ENCODE data around the gene IPMK. TPM values are rescaled to one million over a fixed set of nuclear protein-coding genes. Genes with fewer than 3 reads are reported as not detected.

Gene IPMK
- total RNA-seq, 1 experiment from 2014 or later = 7.2 TPM

DNA sequence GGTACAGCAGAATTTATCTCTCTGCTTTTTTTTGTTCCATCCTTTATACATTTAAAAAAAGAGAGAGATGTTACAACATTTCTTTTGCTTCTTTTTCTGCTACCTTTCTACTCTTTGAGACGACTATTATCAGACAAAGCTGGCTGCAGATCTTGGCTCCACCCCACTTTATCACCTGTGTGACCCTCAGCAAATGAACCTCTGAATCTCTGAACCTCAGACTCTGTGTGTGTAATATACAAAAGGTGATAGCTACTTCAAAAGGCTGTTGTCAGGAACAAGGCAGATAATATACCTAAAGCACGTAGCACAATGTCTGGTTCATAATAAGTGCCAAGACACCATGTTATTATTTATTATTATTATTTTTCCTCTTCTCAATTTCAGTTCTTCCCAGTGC is 34.6 kb upstream of the IPMK start:
- no peak overlapping the region for H3K27ac ChIP-seq (ENCODE audit: insufficient read length, low read depth, low read length)
- no CpG with 5 or more reads among the region's 2 CpGs for WGBS (ENCODE audit: extremely low coverage, insufficient read length, low lambda C conversion rate)
- no peak overlapping the region for H3K4me2 ChIP-seq (ENCODE audit: insufficient read depth, insufficient read length, low read length)
- no peaks in the 10 kb centered on the region for H3K9me3 Mint-ChIP-seq
- DNase-seq = no peak
- no peaks in the 10 kb centered on the region for H3K79me1 ChIP-seq (ENCODE audit: insufficient read depth, low read depth, low read length, poor library complexity, severe bottlenecking)
- H3K4ac ChIP-seq (ENCODE audit: low read depth, low read length) = no peak overlapping the region
- no peak overlapping the region for H3K23ac ChIP-seq (ENCODE audit: insufficient read length, low read depth, low read length)
- no peak overlapping the region for H3K27ac Mint-ChIP-seq
- H2BK20ac ChIP-seq (ENCODE audit: low read depth, low read length, poor library complexity, severe bottlenecking) = no peak overlapping the region
- H3K27me3 ChIP-seq (ENCODE audit: insufficient read depth, low read length) = no peaks in the 10 kb centered on the region
- no peak overlapping the region for H3K4me3 Mint-ChIP-seq
- H2BK5ac ChIP-seq (ENCODE audit: insufficient read length, low read length) = no peak overlapping the region
- H3K18ac ChIP-seq (ENCODE audit: insufficient read length, low read depth, low read length) = no peak overlapping the region
- no peak overlapping the region for H3K14ac ChIP-seq (ENCODE audit: insufficient read depth, low read length)
- no peak overlapping the region for H2BK15ac ChIP-seq (ENCODE audit: low read depth, low read length)
- no peaks in the 10 kb centered on the region for H3K9me3 ChIP-seq (ENCODE audit: control insufficient read depth, low read depth, low read length)
- peaks cover 5 to 6% of the 10 kb centered on the region in 2 experiments; a peak in 3 of 4 replicates for H3K4me1 Mint-ChIP-seq
- H3K4me1 ChIP-seq (ENCODE audit: insufficient read depth, low read length) = no peaks in the 10 kb centered on the region
- no peak overlapping the region for H3T11ph ChIP-seq (ENCODE audit: low read length)
- TF ChIP-seq, protein P1, sequence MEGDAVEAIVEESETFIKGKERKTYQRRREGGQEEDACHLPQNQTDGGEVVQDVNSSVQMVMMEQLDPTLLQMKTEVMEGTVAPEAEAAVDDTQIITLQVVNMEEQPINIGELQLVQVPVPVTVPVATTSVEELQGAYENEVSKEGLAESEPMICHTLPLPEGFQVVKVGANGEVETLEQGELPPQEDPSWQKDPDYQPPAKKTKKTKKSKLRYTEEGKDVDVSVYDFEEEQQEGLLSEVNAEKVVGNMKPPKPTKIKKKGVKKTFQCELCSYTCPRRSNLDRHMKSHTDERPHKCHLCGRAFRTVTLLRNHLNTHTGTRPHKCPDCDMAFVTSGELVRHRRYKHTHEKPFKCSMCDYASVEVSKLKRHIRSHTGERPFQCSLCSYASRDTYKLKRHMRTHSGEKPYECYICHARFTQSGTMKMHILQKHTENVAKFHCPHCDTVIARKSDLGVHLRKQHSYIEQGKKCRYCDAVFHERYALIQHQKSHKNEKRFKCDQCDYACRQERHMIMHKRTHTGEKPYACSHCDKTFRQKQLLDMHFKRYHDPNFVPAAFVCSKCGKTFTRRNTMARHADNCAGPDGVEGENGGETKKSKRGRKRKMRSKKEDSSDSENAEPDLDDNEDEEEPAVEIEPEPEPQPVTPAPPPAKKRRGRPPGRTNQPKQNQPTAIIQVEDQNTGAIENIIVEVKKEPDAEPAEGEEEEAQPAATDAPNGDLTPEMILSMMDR (conservative IDR thresholded peaks at IDR 0.05) = no peak
- no peak overlapping the region for H3K9ac ChIP-seq (ENCODE audit: extremely low read depth, insufficient read length, low read length)
- no peak overlapping the region for H4K5ac ChIP-seq (ENCODE audit: insufficient read length, low read depth, low read length)
- H2AFZ ChIP-seq (ENCODE audit: low read length) = no peak overlapping the region
- H2BK12ac ChIP-seq (ENCODE audit: insufficient read length, low read depth, low read length) = no peak overlapping the region
- no peak overlapping the region for H4K91ac ChIP-seq (ENCODE audit: insufficient read length, low read depth, low read length)
- H2AK5ac ChIP-seq (ENCODE audit: insufficient read length, low read length) = no peak overlapping the region
- H3K36me3 Mint-ChIP-seq (ENCODE audit: insufficient read depth in 1 of 3, low read depth in 3 of 3) = no peaks in the 10 kb centered on the region
- H4K20me1 ChIP-seq (ENCODE audit: control insufficient read depth, insufficient read depth, insufficient read length) = no peaks in the 10 kb centered on the region
- H2BK120ac ChIP-seq (ENCODE audit: low read depth, low read length, poor library complexity, severe bottlenecking) = no peak overlapping the region
- H4K8ac ChIP-seq (replicated peaks; ENCODE audit: insufficient read length, low read depth, low read length) = no peak overlapping the region
- H3K27me3 Mint-ChIP-seq (ENCODE audit: low read depth) = no peaks in the 10 kb centered on the region; the same call in 1 of the 2 replicates
- no peak overlapping the region for H3K56ac ChIP-seq (ENCODE audit: insufficient read length, low read depth, low read length)
- H3K23me2 ChIP-seq (ENCODE audit: insufficient read length, low read depth, low read length, poor library complexity, severe bottlenecking) = no peaks in the 10 kb centered on the region
- H3K79me2 ChIP-seq (ENCODE audit: insufficient read depth, low read length) = no peaks in the 10 kb centered on the region
